ENCODE data around the gene SIPA1.

The SIPA1 gene

GRCh38 chr11:65630215-65630614 lies 7.7 kb upstream of the SIPA1 start:
- H3K4me3 ChIP-seq (ENCODE audit: low read depth, low read length, poor library complexity, severe bottlenecking) = no peak overlapping the region
- H3K9me3 ChIP-seq (ENCODE audit: low read length) = no peaks in the 10 kb centered on the region
- H2AFZ ChIP-seq (ENCODE audit: low read length) = no peak overlapping the region
- H3K27me3 ChIP-seq (ENCODE audit: insufficient read depth, low read length) = no peaks in the 10 kb centered on the region
- H3K9me2 ChIP-seq (ENCODE audit: low read depth, low read length) = no peaks in the 10 kb centered on the region
- no peak overlapping the region for H3K27ac ChIP-seq (ENCODE audit: low read depth, low read length, poor library complexity, severe bottlenecking)
- peaks cover 82% of the 10 kb centered on the region for H3K36me3 ChIP-seq (ENCODE audit: insufficient read depth, low read length)
- H3K4me1 ChIP-seq (ENCODE audit: insufficient read depth, low read length, severe bottlenecking) = no peaks in the 10 kb centered on the region
- TF ChIP-seq CTCF (IDR thresholded peaks at IDR 0.05; ENCODE audit: low read length) (no peak), EZH2 (IDR thresholded peaks at IDR 0.05; ENCODE audit: borderline replicate concordance, low read length) (no peak)
- H3K79me2 ChIP-seq (ENCODE audit: insufficient read depth, low read length) = no peaks in the 10 kb centered on the region
- H3K4me2 ChIP-seq (ENCODE audit: low read length) = no peak overlapping the region
- H3F3A ChIP-seq (ENCODE audit: insufficient read depth, low read length) = no peaks in the 10 kb centered on the region
- H3K9ac ChIP-seq (ENCODE audit: low read length) = no peak overlapping the region
- no peaks in the 10 kb centered on the region for H4K20me1 ChIP-seq (ENCODE audit: insufficient read depth, low read length)

- Histone ChIP-seq H3K9ac (ENCODE audit: low read length) (no peak overlapping the region), H3K27ac (ENCODE audit: low read depth, low read length, poor library complexity, severe bottlenecking) (no peak overlapping the region), H3K9me2 (ENCODE audit: low read depth, low read length) (no peaks in the 10 kb centered on the region), H3K36me3 (ENCODE audit: insufficient read depth, low read length) (peaks cover 70% of the 10 kb centered on the region), H3K27me3 (ENCODE audit: insufficient read depth, low read length) (no peaks in the 10 kb centered on the region), H3K4me2 (ENCODE audit: low read length) (no peak overlapping the region), H3K9me3 (ENCODE audit: low read length) (no peaks in the 10 kb centered on the region), H3F3A (ENCODE audit: insufficient read depth, low read length) (no peaks in the 10 kb centered on the region), H3K4me1 (ENCODE audit: insufficient read depth, low read length, severe bottlenecking) (peaks cover 4% of the 10 kb centered on the region), H3K79me2 (ENCODE audit: insufficient read depth, low read length) (no peaks in the 10 kb centered on the region), H2AFZ (ENCODE audit: low read length) (no peak overlapping the region), H4K20me1 (ENCODE audit: insufficient read depth, low read length) (no peaks in the 10 kb centered on the region), H3K4me3 (ENCODE audit: low read depth, low read length, poor library complexity, severe bottlenecking) (no peak overlapping the region)
- TF ChIP-seq CTCF (IDR thresholded peaks at IDR 0.05; ENCODE audit: low read length) (no peak), EZH2 (IDR thresholded peaks at IDR 0.05; ENCODE audit: borderline replicate concordance, low read length) (no peak)
Observed at GRCh38 chr11:65633390-65634108, 4.4 kb upstream of the SIPA1 start.

GRCh38 chr11:65634109-65634436 lies 3.8 kb upstream of the SIPA1 start:
- Histone ChIP-seq H3K9ac (ENCODE audit: low read length) (no peak overlapping the region), H3K79me2 (ENCODE audit: insufficient read depth, low read length) (no peaks in the 10 kb centered on the region), H3K4me1 (ENCODE audit: insufficient read depth, low read length, severe bottlenecking) (peaks cover 10% of the 10 kb centered on the region), H3K27ac (ENCODE audit: low read depth, low read length, poor library complexity, severe bottlenecking) (no peak overlapping the region), H2AFZ (ENCODE audit: low read length) (no peak overlapping the region), H3F3A (ENCODE audit: insufficient read depth, low read length) (no peaks in the 10 kb centered on the region), H3K9me2 (ENCODE audit: low read depth, low read length) (no peaks in the 10 kb centered on the region), H3K36me3 (ENCODE audit: insufficient read depth, low read length) (peaks cover 64% of the 10 kb centered on the region), H4K20me1 (ENCODE audit: insufficient read depth, low read length) (no peaks in the 10 kb centered on the region), H3K4me3 (ENCODE audit: low read depth, low read length, poor library complexity, severe bottlenecking) (no peak overlapping the region), H3K27me3 (ENCODE audit: insufficient read depth, low read length) (no peaks in the 10 kb centered on the region), H3K4me2 (ENCODE audit: low read length) (no peak overlapping the region), H3K9me3 (ENCODE audit: low read length) (no peaks in the 10 kb centered on the region)
- no peak for TF ChIP-seq CTCF (IDR thresholded peaks at IDR 0.05; ENCODE audit: low read length)

All from OCI-LY1 (cell line).